Neural cell (in vitro differentiated cells): ENCODE data around the gene MPPED1. TPM values are rescaled to one million over a fixed set of nuclear protein-coding genes. Genes with fewer than 3 reads are reported as not detected.

Source experiments
- H2AFZ ChIP-seq: fragments of 200-600, 300-800 bp; sonication (generic), shearing (Covaris generic); 2 replicates; pipeline ENCODE4 v1.6.0; 2014; ENCODE audit warnings: low read depth, mild to moderate bottlenecking, antibody characterized with exemption, low read length, moderate library complexity
- H3F3A ChIP-seq: fragments of 200-600 bp; shearing (Covaris generic); 2 replicates; pipeline ENCODE4 v1.6.1; 2016; ENCODE audit warnings: mild to moderate bottlenecking, moderate library complexity, mixed read lengths, antibody characterized with exemption, low read length; ENCODE audit not compliant: insufficient read depth, poor library complexity, severe bottlenecking
- H3K27ac ChIP-seq: fragments of 200-600, 300-800 bp; sonication (generic), shearing (Covaris generic); 2 replicates; pipeline ENCODE4 v1.5.1; 2014; ENCODE audit warnings: mild to moderate bottlenecking, low read length, moderate library complexity
- H3K27me3 ChIP-seq: fragments of 300-800, 200-600 bp; sonication (generic), shearing (Covaris generic); 2 replicates; pipeline ENCODE4 v1.6.0; 2014; ENCODE audit warnings: mild to moderate bottlenecking, low read depth, low read length, moderate library complexity; ENCODE audit not compliant: insufficient read depth
- H3K36me3 ChIP-seq: fragments of 300-800, 200-600 bp; sonication (generic), shearing (Covaris generic); 2 replicates; pipeline ENCODE4 v1.5.1; 2014; ENCODE audit warnings: mild to moderate bottlenecking, antibody characterized with exemption, low read length, moderate library complexity; ENCODE audit not compliant: insufficient read depth
- H3K4me2 ChIP-seq: fragments of 300-800, 200-600 bp; sonication (generic), shearing (Covaris generic); 2 replicates; pipeline ENCODE4 v1.6.0; 2014; ENCODE audit warnings: mild to moderate bottlenecking, low read length
- H3K4me3 ChIP-seq: fragments of 300-800, 200-600 bp; sonication (generic), shearing (Covaris generic); 2 replicates; pipeline ENCODE4 v1.5.1; 2014; ENCODE audit warnings: mild to moderate bottlenecking, low read length, moderate library complexity
- H3K79me2 ChIP-seq: fragments of 200-600 bp; shearing (Covaris generic); replicated peaks from 2 replicates; pipeline ENCODE4 v1.6.0; 2014; ENCODE audit warnings: mild to moderate bottlenecking, low read length, moderate library complexity; ENCODE audit not compliant: insufficient read depth
- H3K9ac ChIP-seq: fragments of 300-800, 200-600 bp; sonication (generic), shearing (Covaris generic); 2 replicates; pipeline ENCODE4 v1.6.1; 2016; ENCODE audit warnings: mild to moderate bottlenecking, low read length, mixed read lengths
- H3K9me2 ChIP-seq: fragments of 200-600 bp; shearing (Covaris generic); 2 replicates; pipeline ENCODE4 v1.6.1; 2016; ENCODE audit warnings: mild to moderate bottlenecking, low read length, mixed read lengths; ENCODE audit not compliant: insufficient read depth
- H3K9me3 ChIP-seq: fragments of 200-600, 300-800 bp; sonication (generic), shearing (Covaris generic); 2 replicates; pipeline ENCODE4 v1.6.1; 2016; ENCODE audit warnings: mild to moderate bottlenecking, mixed run types, low read length, moderate library complexity, mixed read lengths
- H4K20me1 ChIP-seq: fragments of 200-600 bp; shearing (Covaris generic); 2 replicates; pipeline ENCODE4 v1.6.1; 2016; ENCODE audit warnings: mild to moderate bottlenecking, mixed run types; ENCODE audit not compliant: insufficient read depth
- EP300 ChIP-seq: fragments of 450-650 bp; conservative IDR thresholded peaks from 2 replicates; pipeline ENCODE4 v1.6.1; 2014; ENCODE audit warnings: antibody characterized with exemption, mild to moderate bottlenecking, moderate library complexity; ENCODE audit not compliant: poor library complexity, severe bottlenecking
- EZH2 ChIP-seq: fragments of 200-600, 300-800 bp; shearing (Covaris generic), sonication (generic); IDR thresholded peaks from 2 replicates; pipeline ENCODE4 v1.6.1; 2014; ENCODE audit warnings: antibody characterized with exemption, low read length, borderline replicate concordance, mild to moderate bottlenecking; ENCODE audit not compliant: insufficient read depth, poor library complexity, severe bottlenecking
- MXI1 ChIP-seq: fragments of 450-650 bp; conservative IDR thresholded peaks from 2 replicates; pipeline ENCODE4 v1.6.1; 2014; ENCODE audit warnings: antibody characterized with exemption, mild to moderate bottlenecking; ENCODE audit not compliant: poor library complexity, severe bottlenecking
- POLR2AphosphoS5 ChIP-seq: IDR thresholded peaks from 2 replicates; pipeline ENCODE4 v1.6.1; 2012
- RAD21 ChIP-seq: fragments of 450-650 bp; conservative IDR thresholded peaks from 2 replicates; pipeline ENCODE4 v1.6.1; 2014; ENCODE audit warnings: antibody characterized with exemption, mild to moderate bottlenecking, moderate library complexity
- SMC3 ChIP-seq: fragments of 450-650 bp; conservative IDR thresholded peaks from 2 replicates; pipeline ENCODE4 v1.6.1; 2014; ENCODE audit warnings: antibody characterized with exemption, mild to moderate bottlenecking, moderate library complexity; ENCODE audit not compliant: poor library complexity
- TAF1 ChIP-seq: IDR thresholded peaks from 2 replicates; pipeline ENCODE4 v1.6.1; 2012; ENCODE audit warnings: low read depth
- polyA plus RNA-seq: library from polyadenylated mRNA; depleted of rRNA; stranded (reverse); fragments of >200 nt; gene quantifications from 2 replicates; pipeline ENCODE4 v1.2.3, GENCODE V29; 2014
- TF ChIP-seq, protein P1 (sequence below): IDR thresholded peaks from 2 replicates; pipeline ENCODE4 v1.6.1; 2012; ENCODE audit warnings: borderline replicate concordance
- TF ChIP-seq, protein P2 (sequence below): fragments of 450-650 bp; IDR thresholded peaks from 2 replicates; pipeline ENCODE4 v1.5.1; 2014; ENCODE audit warnings: antibody characterized with exemption, mild to moderate bottlenecking, moderate library complexity; ENCODE audit not compliant: poor library complexity, severe bottlenecking

MPPED1 gene
- polyA plus RNA-seq, 1 donor from 2014 or later: 33.4 TPM

DNA sequence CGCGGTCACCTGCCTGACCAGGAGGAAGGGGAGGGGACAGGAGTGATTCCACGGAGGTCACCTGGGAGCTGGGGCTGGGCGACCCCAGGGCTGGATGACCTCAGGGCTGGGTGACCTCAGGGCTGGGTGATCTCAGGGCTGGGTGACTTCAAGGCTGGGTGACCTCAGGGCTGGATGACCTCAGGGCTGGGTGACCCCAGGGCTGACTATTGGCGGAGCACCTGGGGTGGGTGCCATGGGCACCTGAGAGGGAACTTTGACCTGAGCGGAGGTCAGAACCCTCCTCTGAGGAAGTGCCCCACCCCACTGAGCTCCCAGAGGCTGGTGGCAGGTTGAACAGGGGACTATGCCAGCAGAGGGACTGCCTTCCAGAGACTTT, 11.8 kb upstream of the MPPED1 start:
- no peaks in the 10 kb centered on the region for H3K9me2 ChIP-seq
- H3K9ac ChIP-seq: no peak overlapping the region
- H3K9me3 ChIP-seq: no peaks in the 10 kb centered on the region
- no peak overlapping the region for H3K27ac ChIP-seq
- no peaks in the 10 kb centered on the region for H3K79me2 ChIP-seq
- H3K4me3 ChIP-seq: no peak overlapping the region
- H4K20me1 ChIP-seq: no peaks in the 10 kb centered on the region
- H3F3A ChIP-seq: no peaks in the 10 kb centered on the region
- H3K36me3 ChIP-seq: no peaks in the 10 kb centered on the region
- no peak overlapping the region for H2AFZ ChIP-seq
- no peak overlapping the region for H3K4me2 ChIP-seq
- TF ChIP-seq RAD21: no peak
- no peak for TF ChIP-seq MXI1
- TF ChIP-seq, protein P1, sequence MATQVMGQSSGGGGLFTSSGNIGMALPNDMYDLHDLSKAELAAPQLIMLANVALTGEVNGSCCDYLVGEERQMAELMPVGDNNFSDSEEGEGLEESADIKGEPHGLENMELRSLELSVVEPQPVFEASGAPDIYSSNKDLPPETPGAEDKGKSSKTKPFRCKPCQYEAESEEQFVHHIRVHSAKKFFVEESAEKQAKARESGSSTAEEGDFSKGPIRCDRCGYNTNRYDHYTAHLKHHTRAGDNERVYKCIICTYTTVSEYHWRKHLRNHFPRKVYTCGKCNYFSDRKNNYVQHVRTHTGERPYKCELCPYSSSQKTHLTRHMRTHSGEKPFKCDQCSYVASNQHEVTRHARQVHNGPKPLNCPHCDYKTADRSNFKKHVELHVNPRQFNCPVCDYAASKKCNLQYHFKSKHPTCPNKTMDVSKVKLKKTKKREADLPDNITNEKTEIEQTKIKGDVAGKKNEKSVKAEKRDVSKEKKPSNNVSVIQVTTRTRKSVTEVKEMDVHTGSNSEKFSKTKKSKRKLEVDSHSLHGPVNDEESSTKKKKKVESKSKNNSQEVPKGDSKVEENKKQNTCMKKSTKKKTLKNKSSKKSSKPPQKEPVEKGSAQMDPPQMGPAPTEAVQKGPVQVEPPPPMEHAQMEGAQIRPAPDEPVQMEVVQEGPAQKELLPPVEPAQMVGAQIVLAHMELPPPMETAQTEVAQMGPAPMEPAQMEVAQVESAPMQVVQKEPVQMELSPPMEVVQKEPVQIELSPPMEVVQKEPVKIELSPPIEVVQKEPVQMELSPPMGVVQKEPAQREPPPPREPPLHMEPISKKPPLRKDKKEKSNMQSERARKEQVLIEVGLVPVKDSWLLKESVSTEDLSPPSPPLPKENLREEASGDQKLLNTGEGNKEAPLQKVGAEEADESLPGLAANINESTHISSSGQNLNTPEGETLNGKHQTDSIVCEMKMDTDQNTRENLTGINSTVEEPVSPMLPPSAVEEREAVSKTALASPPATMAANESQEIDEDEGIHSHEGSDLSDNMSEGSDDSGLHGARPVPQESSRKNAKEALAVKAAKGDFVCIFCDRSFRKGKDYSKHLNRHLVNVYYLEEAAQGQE: no peak
- TF ChIP-seq EP300: no peak
- no peak for TF ChIP-seq POLR2AphosphoS5
- no peak for TF ChIP-seq EZH2
- no peak for TF ChIP-seq SMC3
- no peak for TF ChIP-seq TAF1
- TF ChIP-seq, protein P2, sequence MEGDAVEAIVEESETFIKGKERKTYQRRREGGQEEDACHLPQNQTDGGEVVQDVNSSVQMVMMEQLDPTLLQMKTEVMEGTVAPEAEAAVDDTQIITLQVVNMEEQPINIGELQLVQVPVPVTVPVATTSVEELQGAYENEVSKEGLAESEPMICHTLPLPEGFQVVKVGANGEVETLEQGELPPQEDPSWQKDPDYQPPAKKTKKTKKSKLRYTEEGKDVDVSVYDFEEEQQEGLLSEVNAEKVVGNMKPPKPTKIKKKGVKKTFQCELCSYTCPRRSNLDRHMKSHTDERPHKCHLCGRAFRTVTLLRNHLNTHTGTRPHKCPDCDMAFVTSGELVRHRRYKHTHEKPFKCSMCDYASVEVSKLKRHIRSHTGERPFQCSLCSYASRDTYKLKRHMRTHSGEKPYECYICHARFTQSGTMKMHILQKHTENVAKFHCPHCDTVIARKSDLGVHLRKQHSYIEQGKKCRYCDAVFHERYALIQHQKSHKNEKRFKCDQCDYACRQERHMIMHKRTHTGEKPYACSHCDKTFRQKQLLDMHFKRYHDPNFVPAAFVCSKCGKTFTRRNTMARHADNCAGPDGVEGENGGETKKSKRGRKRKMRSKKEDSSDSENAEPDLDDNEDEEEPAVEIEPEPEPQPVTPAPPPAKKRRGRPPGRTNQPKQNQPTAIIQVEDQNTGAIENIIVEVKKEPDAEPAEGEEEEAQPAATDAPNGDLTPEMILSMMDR: no peak
- no peaks in the 10 kb centered on the region for H3K27me3 ChIP-seq

- TF ChIP-seq MXI1 (no peak), RAD21 (no peak), TAF1 (no peak), POLR2AphosphoS5 (no peak), EP300 (no peak), EZH2 (no peak), SMC3 (no peak)
- TF ChIP-seq, protein P2: no peak
- TF ChIP-seq, protein P1: no peak
- no peaks in the 10 kb centered on the region for H3K9me2 ChIP-seq
- H3K4me2 ChIP-seq: no peak overlapping the region
- H3K79me2 ChIP-seq: no peaks in the 10 kb centered on the region
- H2AFZ ChIP-seq: no peak overlapping the region
- H3K9me3 ChIP-seq: no peaks in the 10 kb centered on the region
- H4K20me1 ChIP-seq: no peaks in the 10 kb centered on the region
- H3K4me3 ChIP-seq: no peak overlapping the region
- H3F3A ChIP-seq: no peaks in the 10 kb centered on the region
- no peaks in the 10 kb centered on the region for H3K27me3 ChIP-seq
- H3K27ac ChIP-seq: no peak overlapping the region
- no peak overlapping the region for H3K9ac ChIP-seq
- H3K36me3 ChIP-seq: no peaks in the 10 kb centered on the region
These were observed 11.4 kb upstream of the MPPED1 start for GRCh38 chr22:43400449-43400848.
